ENCODE data around the gene P2RY8.

Gene P2RY8

GRCh38 chrX:1420371-1420770, 116.6 kb downstream of the P2RY8 start:
- Histone ChIP-seq H3K79me2 (ENCODE audit: low read length) (no peaks in the 10 kb centered on the region), H3K9ac (ENCODE audit: low read length) (no peak overlapping the region), H3F3A (ENCODE audit: insufficient read depth, low read length) (no peaks in the 10 kb centered on the region), H3K4me1 (ENCODE audit: low read length) (no peaks in the 10 kb centered on the region), H2AFZ (ENCODE audit: low read length) (no peak overlapping the region), H3K9me2 (replicated peaks; ENCODE audit: insufficient read depth, low read length) (no peaks in the 10 kb centered on the region), H3K36me3 (replicated peaks; ENCODE audit: insufficient read depth, low read length) (no peaks in the 10 kb centered on the region), H3K9me3 (replicated peaks; ENCODE audit: insufficient read depth, low read length) (no peaks in the 10 kb centered on the region), H3K4me2 (ENCODE audit: low read depth, low read length) (no peak overlapping the region), H3K27me3 (replicated peaks; ENCODE audit: insufficient read depth, low read length) (no peaks in the 10 kb centered on the region), H3K27ac (ENCODE audit: low read length) (no peak overlapping the region), H3K4me3 (ENCODE audit: low read length) (no peak overlapping the region), H4K20me1 (ENCODE audit: insufficient read depth, low read length) (no peaks in the 10 kb centered on the region)
- TF ChIP-seq EZH2phosphoT487 (IDR thresholded peaks at IDR 0.05; ENCODE audit: low read length) (no peak), EZH2 (optimal IDR thresholded peaks at IDR 0.05; ENCODE audit: low read depth, low read length) (no peak)
- TF ChIP-seq, protein P1, sequence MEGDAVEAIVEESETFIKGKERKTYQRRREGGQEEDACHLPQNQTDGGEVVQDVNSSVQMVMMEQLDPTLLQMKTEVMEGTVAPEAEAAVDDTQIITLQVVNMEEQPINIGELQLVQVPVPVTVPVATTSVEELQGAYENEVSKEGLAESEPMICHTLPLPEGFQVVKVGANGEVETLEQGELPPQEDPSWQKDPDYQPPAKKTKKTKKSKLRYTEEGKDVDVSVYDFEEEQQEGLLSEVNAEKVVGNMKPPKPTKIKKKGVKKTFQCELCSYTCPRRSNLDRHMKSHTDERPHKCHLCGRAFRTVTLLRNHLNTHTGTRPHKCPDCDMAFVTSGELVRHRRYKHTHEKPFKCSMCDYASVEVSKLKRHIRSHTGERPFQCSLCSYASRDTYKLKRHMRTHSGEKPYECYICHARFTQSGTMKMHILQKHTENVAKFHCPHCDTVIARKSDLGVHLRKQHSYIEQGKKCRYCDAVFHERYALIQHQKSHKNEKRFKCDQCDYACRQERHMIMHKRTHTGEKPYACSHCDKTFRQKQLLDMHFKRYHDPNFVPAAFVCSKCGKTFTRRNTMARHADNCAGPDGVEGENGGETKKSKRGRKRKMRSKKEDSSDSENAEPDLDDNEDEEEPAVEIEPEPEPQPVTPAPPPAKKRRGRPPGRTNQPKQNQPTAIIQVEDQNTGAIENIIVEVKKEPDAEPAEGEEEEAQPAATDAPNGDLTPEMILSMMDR (IDR thresholded peaks at IDR 0.05; ENCODE audit: low read length) = no peak
- no peak for DNase-seq

DNA sequence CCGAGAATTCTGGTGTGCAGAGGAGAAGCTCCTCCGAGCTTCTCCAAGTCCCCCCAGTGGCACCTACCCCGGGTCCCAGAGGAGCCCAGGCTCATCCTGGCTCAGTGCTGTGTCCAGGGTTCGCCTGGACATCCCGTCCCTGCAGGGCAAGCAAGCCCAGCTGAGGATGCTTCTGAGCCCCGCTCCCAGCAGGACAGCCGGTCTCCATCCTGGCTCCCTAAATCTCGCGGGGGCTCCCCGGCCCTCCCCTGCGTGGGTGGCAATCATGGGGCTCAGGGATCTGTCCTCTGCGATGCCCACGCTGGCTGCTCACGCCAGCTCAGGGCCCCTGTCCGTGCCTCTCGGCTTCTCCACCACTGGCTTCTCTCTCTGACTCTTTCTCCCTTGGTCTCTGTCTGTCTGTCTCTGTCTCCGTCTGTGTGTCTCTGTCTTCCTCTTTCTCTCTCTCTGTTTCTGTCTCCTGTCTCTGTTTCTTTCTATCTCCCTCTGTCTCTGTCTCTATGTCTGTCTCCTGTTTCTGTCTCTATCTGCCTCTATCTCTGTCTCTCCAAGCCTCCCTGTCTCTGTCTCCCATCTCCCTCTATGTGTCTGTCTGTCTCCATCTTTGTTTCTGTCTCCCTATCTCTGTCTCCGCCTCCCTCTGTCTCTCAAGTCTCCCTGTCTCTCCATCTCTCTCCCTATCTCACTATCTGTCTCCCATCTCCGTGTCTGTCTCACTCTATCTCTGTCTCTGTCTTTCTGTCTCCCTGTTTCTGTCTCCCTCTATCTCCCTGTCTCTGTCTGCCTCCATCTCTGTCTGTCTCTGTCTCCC, 117.2 kb downstream of the P2RY8 start:
- Histone ChIP-seq H3K4me1 (ENCODE audit: low read length) (no peaks in the 10 kb centered on the region), H3F3A (ENCODE audit: insufficient read depth, low read length) (no peaks in the 10 kb centered on the region), H3K27ac (ENCODE audit: low read length) (no peak overlapping the region), H3K4me2 (ENCODE audit: low read depth, low read length) (no peak overlapping the region), H3K79me2 (ENCODE audit: low read length) (no peaks in the 10 kb centered on the region), H4K20me1 (ENCODE audit: insufficient read depth, low read length) (no peaks in the 10 kb centered on the region), H2AFZ (ENCODE audit: low read length) (no peak overlapping the region), H3K9ac (ENCODE audit: low read length) (no peak overlapping the region), H3K9me3 (replicated peaks; ENCODE audit: insufficient read depth, low read length) (no peaks in the 10 kb centered on the region), H3K27me3 (replicated peaks; ENCODE audit: insufficient read depth, low read length) (no peaks in the 10 kb centered on the region), H3K9me2 (replicated peaks; ENCODE audit: insufficient read depth, low read length) (no peaks in the 10 kb centered on the region), H3K4me3 (ENCODE audit: low read length) (no peak overlapping the region), H3K36me3 (replicated peaks; ENCODE audit: insufficient read depth, low read length) (no peaks in the 10 kb centered on the region)
- DNase-seq = no peak
- TF ChIP-seq, protein P1 (IDR thresholded peaks at IDR 0.05; ENCODE audit: low read length) = no peak
- TF ChIP-seq EZH2phosphoT487 (IDR thresholded peaks at IDR 0.05; ENCODE audit: low read length) (no peak), EZH2 (optimal IDR thresholded peaks at IDR 0.05; ENCODE audit: low read depth, low read length) (no peak)

GRCh38 chrX:1418901-1419544, 118.0 kb downstream of the P2RY8 start:
- Histone ChIP-seq H3K27me3 (replicated peaks; ENCODE audit: insufficient read depth, low read length) (no peaks in the 10 kb centered on the region), H3F3A (ENCODE audit: insufficient read depth, low read length) (no peaks in the 10 kb centered on the region), H3K9ac (ENCODE audit: low read length) (no peak overlapping the region), H3K79me2 (ENCODE audit: low read length) (no peaks in the 10 kb centered on the region), H3K9me2 (replicated peaks; ENCODE audit: insufficient read depth, low read length) (no peaks in the 10 kb centered on the region), H3K36me3 (replicated peaks; ENCODE audit: insufficient read depth, low read length) (no peaks in the 10 kb centered on the region), H3K27ac (ENCODE audit: low read length) (no peak overlapping the region), H3K9me3 (replicated peaks; ENCODE audit: insufficient read depth, low read length) (no peaks in the 10 kb centered on the region), H4K20me1 (ENCODE audit: insufficient read depth, low read length) (no peaks in the 10 kb centered on the region), H3K4me2 (ENCODE audit: low read depth, low read length) (no peak overlapping the region), H2AFZ (ENCODE audit: low read length) (no peak overlapping the region), H3K4me1 (ENCODE audit: low read length) (no peaks in the 10 kb centered on the region), H3K4me3 (ENCODE audit: low read length) (no peak overlapping the region)
- TF ChIP-seq, protein P1 (IDR thresholded peaks at IDR 0.05; ENCODE audit: low read length) = no peak
- TF ChIP-seq EZH2phosphoT487 (IDR thresholded peaks at IDR 0.05; ENCODE audit: low read length) = no peak
- TF ChIP-seq EZH2 (optimal IDR thresholded peaks at IDR 0.05; ENCODE audit: low read depth, low read length) = no peak
- no peak for DNase-seq

Measured in MM.1S (cell line).